GM12874 (cell line): Measurements from ENCODE around the gene CHIT1.
A peak's percentile ranks its signal among the peaks of the same experiment; 100 is the strongest.

Experiments used
- TF ChIP-seq, protein P1 (sequence below): IDR thresholded peaks from 2 replicates; pipeline ENCODE4 v1.5.1; 2011; ENCODE audit warnings: low read depth, mild to moderate bottlenecking, control low read depth, low read length, moderate library complexity; ENCODE audit not compliant: insufficient read depth

Gene CHIT1

DNA sequence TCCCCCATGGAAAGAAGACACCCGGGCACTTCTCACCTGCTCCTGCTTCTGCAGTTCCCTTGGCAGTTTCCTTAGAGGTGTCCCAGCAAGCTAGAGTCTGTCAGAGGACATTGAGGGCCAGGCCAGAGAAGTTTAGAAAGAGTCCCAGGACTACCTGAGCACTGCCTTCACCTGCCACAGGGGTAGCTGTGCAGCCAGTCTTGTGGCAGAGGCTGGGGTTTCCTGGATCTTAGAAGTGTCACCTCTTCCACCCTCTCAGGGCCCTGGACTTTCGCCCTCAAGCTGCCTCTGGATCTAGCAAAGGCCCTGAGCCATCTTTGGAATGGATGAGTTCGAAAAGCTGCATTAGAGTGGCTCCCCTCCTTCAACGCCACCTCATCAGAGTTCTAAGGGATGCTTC lies 41.0 kb upstream of the CHIT1 start:
- TF ChIP-seq, protein P1, sequence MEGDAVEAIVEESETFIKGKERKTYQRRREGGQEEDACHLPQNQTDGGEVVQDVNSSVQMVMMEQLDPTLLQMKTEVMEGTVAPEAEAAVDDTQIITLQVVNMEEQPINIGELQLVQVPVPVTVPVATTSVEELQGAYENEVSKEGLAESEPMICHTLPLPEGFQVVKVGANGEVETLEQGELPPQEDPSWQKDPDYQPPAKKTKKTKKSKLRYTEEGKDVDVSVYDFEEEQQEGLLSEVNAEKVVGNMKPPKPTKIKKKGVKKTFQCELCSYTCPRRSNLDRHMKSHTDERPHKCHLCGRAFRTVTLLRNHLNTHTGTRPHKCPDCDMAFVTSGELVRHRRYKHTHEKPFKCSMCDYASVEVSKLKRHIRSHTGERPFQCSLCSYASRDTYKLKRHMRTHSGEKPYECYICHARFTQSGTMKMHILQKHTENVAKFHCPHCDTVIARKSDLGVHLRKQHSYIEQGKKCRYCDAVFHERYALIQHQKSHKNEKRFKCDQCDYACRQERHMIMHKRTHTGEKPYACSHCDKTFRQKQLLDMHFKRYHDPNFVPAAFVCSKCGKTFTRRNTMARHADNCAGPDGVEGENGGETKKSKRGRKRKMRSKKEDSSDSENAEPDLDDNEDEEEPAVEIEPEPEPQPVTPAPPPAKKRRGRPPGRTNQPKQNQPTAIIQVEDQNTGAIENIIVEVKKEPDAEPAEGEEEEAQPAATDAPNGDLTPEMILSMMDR: no peak

DNA sequence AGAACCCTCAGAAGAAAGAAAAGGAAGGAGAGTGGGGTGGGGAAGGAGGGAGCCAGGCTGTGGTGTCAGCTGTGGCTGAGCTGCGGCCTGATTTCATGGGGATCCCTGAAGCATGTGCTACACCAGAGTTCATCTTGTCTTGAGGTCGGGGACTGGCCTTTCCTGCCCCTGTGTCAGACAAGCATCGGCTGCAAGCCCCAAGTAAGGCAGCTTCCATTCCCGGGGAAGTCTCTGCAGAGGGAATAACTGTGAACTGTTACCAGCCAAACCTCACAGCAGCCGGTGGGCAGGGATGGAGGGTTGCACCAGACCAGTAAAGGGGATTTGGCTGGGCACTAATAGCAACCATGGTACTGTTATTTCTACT lies 40.2 kb upstream of the CHIT1 start:
- TF ChIP-seq, protein P1: no peak

DNA sequence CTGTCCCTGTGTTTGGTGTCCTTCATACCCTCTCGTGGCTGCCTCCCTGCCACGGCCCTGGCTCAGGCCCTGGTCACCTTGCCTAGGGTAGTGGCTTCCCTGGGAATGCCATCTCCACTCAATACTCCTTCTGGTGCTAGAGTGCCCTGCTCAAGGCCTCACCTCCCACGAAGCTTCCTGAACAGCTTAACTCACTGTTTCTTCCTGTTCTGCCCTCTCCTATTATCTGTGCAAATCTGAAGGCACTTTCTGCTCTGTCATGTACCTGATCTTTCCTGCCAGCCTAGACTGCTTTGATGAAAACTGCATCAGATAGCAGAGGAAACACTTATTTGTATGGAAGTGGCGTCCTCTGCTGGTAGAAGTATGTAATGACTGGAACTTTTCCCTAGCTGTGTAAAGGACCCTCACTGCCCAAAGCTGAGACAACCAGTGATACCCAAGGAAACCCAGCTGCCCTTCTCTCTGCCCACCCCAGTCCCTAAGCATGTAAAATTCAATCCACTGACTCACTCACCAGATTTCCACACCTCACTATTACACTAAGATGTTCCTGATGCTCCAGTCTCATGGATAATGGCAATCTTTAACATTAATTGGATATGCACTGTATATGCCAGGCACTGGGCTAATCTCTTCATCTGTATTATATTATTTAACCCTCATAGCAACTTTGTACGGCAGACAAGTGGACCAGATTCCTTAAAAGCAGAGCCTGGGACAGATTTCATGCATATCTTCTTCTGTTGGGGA lies 39.6 kb upstream of the CHIT1 start:
- TF ChIP-seq, protein P1: peak; percentile 95

DNA sequence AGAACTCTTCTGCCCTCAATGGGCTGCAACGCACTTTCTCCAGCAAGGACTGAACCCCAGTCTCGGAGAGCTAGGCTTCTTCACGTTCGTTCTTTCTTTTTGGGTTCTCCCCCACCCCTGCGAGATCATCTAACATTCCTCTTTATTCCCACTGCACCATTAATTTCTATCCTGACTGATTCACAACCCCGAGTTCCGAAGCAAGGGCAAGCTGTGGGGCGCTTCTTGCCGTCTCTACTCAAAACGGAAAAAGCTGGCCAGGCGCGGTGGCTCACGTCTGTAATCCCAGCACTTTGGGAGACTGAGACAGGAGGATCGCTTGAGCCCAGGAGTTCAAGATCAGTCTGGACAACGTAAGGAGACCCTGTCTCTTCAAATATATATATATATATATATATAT lies 38.4 kb upstream of the CHIT1 start:
- TF ChIP-seq, protein P1: no peak

DNA sequence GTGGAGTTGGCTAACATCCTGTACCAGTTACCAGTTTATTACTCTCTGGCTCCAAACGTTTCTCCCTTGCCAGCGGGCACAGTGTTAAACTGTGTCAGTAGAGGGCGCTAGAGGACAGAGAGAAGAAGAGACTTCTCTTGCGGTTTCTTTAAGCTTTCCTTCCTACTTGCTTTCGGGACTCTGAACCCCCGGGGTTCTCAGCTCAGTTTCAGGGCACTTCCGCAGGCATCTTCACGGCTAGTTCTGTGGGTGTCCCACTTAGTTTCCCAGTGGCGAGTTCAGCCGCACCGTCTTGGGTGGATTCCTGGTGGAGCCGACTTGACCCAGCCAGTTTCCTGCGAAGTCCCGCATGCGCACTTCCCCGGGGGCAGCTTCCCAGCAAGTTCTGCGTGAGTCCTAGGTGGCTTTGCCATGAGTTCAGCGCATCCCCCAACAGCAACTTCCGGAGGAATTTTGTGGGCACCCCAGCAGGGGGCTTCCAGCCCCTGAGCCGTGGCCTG lies 37.9 kb upstream of the CHIT1 start:
- TF ChIP-seq, protein P1: peak; percentile 82

DNA sequence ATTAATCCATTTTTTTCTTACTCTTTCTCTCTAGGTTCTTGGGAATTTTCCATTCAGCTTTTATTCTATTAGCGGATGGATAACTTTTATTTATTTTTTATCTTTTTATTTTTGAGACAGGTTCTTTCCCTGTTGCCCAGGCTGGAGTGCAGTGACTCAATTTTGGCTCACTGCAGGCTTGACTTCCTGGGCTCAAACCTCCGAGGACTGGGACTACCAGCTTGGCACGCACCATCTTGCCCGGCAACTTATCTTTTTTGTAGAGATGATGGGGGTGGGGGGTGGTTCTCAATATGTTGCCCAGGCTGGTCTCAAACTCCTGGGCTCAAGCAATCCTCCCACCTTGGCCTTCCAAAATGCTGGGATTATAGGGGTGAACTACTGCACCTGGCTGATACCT lies 36.1 kb upstream of the CHIT1 start:
- TF ChIP-seq, protein P1: no peak

DNA sequence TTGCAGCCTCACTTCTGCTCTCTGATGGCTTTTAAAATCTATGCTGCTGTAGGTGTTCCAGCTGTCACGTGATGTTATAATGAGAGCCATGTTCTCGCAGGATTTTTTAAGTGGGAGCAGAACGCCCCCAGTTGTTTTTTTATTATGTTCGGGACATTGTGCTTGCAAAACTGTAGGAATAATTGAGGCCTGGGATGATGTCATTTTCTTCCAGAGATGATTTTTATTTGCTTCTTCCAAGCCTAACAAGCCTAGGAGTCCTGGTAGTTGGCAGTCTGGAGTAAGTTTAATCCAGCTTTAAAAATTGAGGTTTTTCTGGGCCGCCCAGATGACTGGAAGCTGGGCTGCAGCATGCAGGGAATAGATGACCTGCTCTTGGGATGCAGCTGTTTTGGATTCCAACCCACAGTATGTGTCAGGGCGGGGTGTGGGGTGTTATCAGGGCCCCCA lies 34.6 kb upstream of the CHIT1 start:
- TF ChIP-seq, protein P1: no peak
